Mucosa of stomach (tissue), 1 donor: ENCODE measurements around the gene SMTNL2.
"Not testable (repeated sequence)": the region's sequence is repeated elsewhere in the genome, so short reads cannot be mapped to it uniquely, and the experiment has no call there.

Source experiments
- H3K27me3 ChIP-seq: one replicate; pipeline ENCODE4 v1.7.0; 2013; ENCODE audit warnings: mild to moderate bottlenecking, low read length; ENCODE audit not compliant: control insufficient read depth, insufficient read depth
- H3K36me3 ChIP-seq: one replicate; pipeline ENCODE4 v1.7.0; 2013; ENCODE audit warnings: low read length; ENCODE audit not compliant: control insufficient read depth, insufficient read depth
- H3K4me1 ChIP-seq: one replicate; pipeline ENCODE4 v1.7.0; 2013; ENCODE audit warnings: mild to moderate bottlenecking, low read length; ENCODE audit not compliant: control insufficient read depth, insufficient read depth
- H3K4me3 ChIP-seq: one replicate; pipeline ENCODE4 v1.7.0; 2013; ENCODE audit warnings: low read length
- H3K9ac ChIP-seq: one replicate; pipeline ENCODE4 v1.7.0; 2013; ENCODE audit warnings: mild to moderate bottlenecking, low read length, moderate library complexity
- H3K9me3 ChIP-seq: one replicate; pipeline ENCODE4 v1.7.0; 2013; ENCODE audit warnings: mild to moderate bottlenecking, low read length, moderate library complexity; ENCODE audit not compliant: control insufficient read depth
- donor health status: Pancreatic carcinoma.

The SMTNL2 gene

GRCh38 chr17:4604111-4604644 is 19.8 kb downstream of the SMTNL2 start:
- Histone ChIP-seq H3K4me1 (peaks cover 16% of the 10 kb centered on the region), H3K9ac (no peak overlapping the region), H3K36me3 (no peaks in the 10 kb centered on the region), H3K27me3 (no peaks in the 10 kb centered on the region), H3K9me3 (no peaks in the 10 kb centered on the region), H3K4me3 (no peak overlapping the region)

DNA sequence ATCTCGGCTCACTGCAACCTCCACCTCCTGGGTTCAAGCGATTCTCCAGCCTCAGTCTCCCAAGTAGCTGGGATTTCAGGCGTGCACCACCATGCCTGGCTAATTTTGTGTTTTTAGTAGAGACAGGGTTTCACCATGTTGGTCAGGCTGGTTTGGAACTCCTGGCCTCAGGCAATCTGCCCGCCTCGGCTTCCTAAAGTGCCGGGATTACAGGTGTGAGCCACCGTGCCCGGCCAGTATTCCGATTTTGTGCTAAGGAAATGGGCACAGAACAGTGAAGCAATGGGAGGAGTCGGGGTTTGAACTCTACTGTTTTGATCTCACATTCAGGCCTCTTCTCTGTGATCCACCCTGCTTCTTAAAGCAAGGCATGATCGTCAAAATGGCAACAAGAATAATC is 20.4 kb downstream of the SMTNL2 start:
- H3K9me3 ChIP-seq, H3K4me3 ChIP-seq, H3K9ac ChIP-seq, H3K27me3 ChIP-seq, H3K36me3 ChIP-seq: not testable (repeated sequence)
- peaks cover 14% of the 10 kb centered on the region for H3K4me1 ChIP-seq

- peaks cover 25% of the 10 kb centered on the region for H3K4me1 ChIP-seq
- H3K9me3 ChIP-seq = no peaks in the 10 kb centered on the region
Measured at GRCh38 chr17:4605826-4606225, 21.5 kb downstream of the SMTNL2 start.

DNA sequence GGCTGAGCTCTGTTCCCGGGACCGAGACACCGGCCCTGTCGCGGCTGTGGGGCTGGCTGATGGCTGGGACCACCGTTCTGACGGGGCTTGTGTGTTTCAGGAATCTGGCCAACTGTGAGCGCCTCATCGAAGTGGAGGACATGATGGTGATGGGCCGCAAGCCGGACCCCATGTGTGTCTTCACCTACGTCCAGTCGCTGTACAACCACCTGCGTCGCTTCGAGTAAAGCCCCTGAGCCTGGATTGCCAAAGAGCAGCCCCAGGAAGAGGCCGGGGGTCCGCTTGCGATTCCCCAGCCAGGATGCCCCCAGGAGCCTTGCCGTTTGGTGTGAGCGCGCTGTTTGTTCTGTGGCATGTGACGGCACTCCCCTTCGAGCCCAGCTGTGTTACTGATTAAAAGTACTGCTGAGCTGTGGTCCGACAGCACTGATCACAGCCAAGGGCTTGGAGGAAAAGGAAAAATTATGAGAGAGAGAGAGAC is 23.0 kb downstream of the SMTNL2 start:
- no peaks in the 10 kb centered on the region for H3K27me3 ChIP-seq
- H3K36me3 ChIP-seq = no peaks in the 10 kb centered on the region
- no peaks in the 10 kb centered on the region for H3K9me3 ChIP-seq
- H3K4me1 ChIP-seq = peaks cover 25% of the 10 kb centered on the region
- H3K9ac ChIP-seq = no peak overlapping the region
- no peak overlapping the region for H3K4me3 ChIP-seq

More at GRCh38 chr17:4605826-4606225, 21.5 kb downstream of the SMTNL2 start:
- Histone ChIP-seq H3K36me3 (no peaks in the 10 kb centered on the region), H3K27me3 (no peaks in the 10 kb centered on the region), H3K9ac (no peak overlapping the region), H3K4me3 (no peak overlapping the region)

GRCh38 chr17:4607773-4608187 is 23.5 kb downstream of the SMTNL2 start:
- no peak overlapping the region for H3K4me3 ChIP-seq
- H3K4me1 ChIP-seq = peaks cover 25% of the 10 kb centered on the region
- H3K9ac ChIP-seq = no peak overlapping the region
- no peaks in the 10 kb centered on the region for H3K36me3 ChIP-seq
- no peaks in the 10 kb centered on the region for H3K9me3 ChIP-seq
- no peaks in the 10 kb centered on the region for H3K27me3 ChIP-seq

DNA sequence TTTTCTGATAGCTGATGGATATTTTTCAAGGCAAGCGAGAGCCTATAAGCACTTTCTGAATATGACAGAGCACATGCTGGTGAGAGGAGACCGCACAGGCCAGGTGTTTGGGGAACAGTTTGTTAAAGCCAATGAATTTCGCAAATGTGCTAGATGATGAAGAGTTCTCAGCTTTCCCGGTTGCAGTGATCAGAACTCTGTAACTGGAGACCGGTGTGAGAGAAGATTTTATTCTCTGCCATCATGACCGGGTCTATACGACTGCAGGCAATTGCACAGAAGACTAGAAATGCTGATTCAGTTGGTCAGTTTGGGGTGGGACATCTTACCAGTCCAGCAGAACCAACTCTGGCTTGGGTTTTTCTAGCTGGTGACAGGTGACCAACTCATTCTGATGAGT is 25.4 kb downstream of the SMTNL2 start:
- H3K4me3 ChIP-seq = no peak overlapping the region
- H3K4me1 ChIP-seq = peaks cover 25% of the 10 kb centered on the region
- no peaks in the 10 kb centered on the region for H3K27me3 ChIP-seq
- H3K36me3 ChIP-seq = no peaks in the 10 kb centered on the region
- no peak overlapping the region for H3K9ac ChIP-seq
- H3K9me3 ChIP-seq = no peaks in the 10 kb centered on the region

DNA sequence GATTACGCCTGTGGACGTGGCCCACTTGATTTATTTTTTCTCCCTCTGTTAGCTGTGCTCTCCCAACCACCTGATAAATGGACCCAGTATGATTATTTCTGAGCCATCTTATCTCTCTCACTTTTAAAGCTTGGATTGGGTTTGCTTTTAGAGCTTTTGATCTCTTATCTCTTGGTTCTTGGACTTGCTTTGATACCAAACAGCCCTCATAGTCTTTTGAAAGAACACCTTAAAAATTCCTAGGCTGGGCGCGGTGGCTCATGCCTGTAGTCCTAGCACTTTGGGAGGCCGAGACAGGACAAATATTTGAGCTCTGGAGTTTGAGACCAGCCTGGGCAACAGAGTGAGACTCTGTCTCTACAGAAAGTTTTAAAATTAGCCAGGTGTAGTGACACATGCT is 25.8 kb downstream of the SMTNL2 start:
- H3K9me3 ChIP-seq = no peaks in the 10 kb centered on the region
- H3K4me1 ChIP-seq = peaks cover 25% of the 10 kb centered on the region
- no peak overlapping the region for H3K4me3 ChIP-seq
- H3K9ac ChIP-seq = no peak overlapping the region
- no peaks in the 10 kb centered on the region for H3K27me3 ChIP-seq
- H3K36me3 ChIP-seq = no peaks in the 10 kb centered on the region

GRCh38 chr17:4610656-4611055 is 26.3 kb downstream of the SMTNL2 start:
- no peaks in the 10 kb centered on the region for H3K36me3 ChIP-seq
- H3K4me1 ChIP-seq = peaks cover 25% of the 10 kb centered on the region
- no peaks in the 10 kb centered on the region for H3K9me3 ChIP-seq
- H3K4me3 ChIP-seq = no peak overlapping the region
- H3K9ac ChIP-seq = no peak overlapping the region
- no peaks in the 10 kb centered on the region for H3K27me3 ChIP-seq

DNA sequence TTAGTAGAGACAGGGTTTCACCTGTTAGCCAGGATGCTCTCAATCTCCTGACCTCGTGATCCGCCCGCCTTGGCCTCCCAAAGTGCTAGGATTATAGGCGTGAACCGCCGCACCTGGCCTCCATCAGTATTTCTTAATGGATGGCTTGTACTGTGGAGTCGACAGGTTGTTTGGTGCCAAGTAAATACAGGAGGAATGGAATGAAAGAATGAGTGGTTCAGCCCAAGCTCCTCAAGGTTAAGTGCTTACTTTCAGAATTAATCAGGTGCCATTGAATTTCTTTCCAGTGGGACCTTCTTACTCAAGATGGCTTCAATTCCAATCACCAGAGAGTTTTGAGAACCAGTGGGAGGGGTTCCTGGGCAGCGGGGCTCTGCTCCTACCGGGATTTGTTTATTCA is 32.1 kb downstream of the SMTNL2 start:
- no peaks in the 10 kb centered on the region for H3K4me1 ChIP-seq
- no peaks in the 10 kb centered on the region for H3K9me3 ChIP-seq
- H3K27me3 ChIP-seq = peaks cover 7% of the 10 kb centered on the region
- no peaks in the 10 kb centered on the region for H3K36me3 ChIP-seq
- H3K4me3 ChIP-seq = no peak overlapping the region
- no peak overlapping the region for H3K9ac ChIP-seq

- no peaks in the 10 kb centered on the region for H3K36me3 ChIP-seq
- H3K27me3 ChIP-seq = peaks cover 7% of the 10 kb centered on the region
- no peak overlapping the region for H3K9ac ChIP-seq
- H3K4me1 ChIP-seq = no peaks in the 10 kb centered on the region
- no peak overlapping the region for H3K4me3 ChIP-seq
- H3K9me3 ChIP-seq = no peaks in the 10 kb centered on the region
Measured at GRCh38 chr17:4617090-4617489, 32.8 kb downstream of the SMTNL2 start.

GRCh38 chr17:4617590-4618351 is 33.4 kb downstream of the SMTNL2 start:
- no peaks in the 10 kb centered on the region for H3K9me3 ChIP-seq
- no peaks in the 10 kb centered on the region for H3K4me1 ChIP-seq
- no peaks in the 10 kb centered on the region for H3K36me3 ChIP-seq
- H3K4me3 ChIP-seq = no peak overlapping the region
- H3K27me3 ChIP-seq = peaks cover 7% of the 10 kb centered on the region
- H3K9ac ChIP-seq = no peak overlapping the region

DNA sequence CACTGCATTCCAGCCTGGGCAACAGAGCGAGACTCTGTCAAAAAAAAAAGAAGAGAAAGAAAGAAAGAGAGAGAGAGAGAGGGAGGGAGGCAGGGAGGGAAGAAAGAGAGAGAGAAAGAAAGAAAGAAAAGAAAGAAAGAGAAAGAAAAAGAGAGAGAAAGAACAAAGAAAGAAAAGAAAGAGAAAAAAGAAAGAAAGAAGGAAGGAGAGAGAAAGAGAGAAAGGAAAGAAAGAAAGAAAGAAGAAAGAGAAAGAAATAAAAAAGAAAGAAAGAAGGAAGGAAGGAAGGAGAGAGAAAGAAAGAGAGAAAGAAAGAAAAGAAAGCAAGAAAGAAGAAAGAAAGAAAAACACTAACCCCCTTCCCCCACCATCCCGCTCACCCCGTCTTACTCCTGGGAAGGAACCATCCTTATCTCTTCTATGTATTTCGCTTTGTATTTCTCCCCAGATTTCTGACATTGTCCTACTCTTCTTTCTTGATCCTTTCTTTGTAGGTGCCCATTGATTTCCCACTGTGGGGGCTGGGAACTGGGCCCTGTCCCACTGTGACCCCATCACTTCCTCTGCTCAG is 36.3 kb downstream of the SMTNL2 start:
- no peaks in the 10 kb centered on the region for H3K36me3 ChIP-seq
- peaks cover under 1% of the 10 kb centered on the region for H3K4me1 ChIP-seq
- no peak overlapping the region for H3K9ac ChIP-seq
- H3K4me3 ChIP-seq = no peak overlapping the region
- no peaks in the 10 kb centered on the region for H3K9me3 ChIP-seq
- H3K27me3 ChIP-seq = peaks cover 7% of the 10 kb centered on the region
